SKM-1 (cell line): ENCODE data around the gene CCNL1.
A peak's percentile ranks its signal among the peaks of the same experiment; 100 is the strongest.
"Not testable (repeated sequence)": the region's sequence is repeated elsewhere in the genome, so short reads cannot be mapped to it uniquely, and the experiment has no call there.

Source experiments
- DNase-seq: peaks from one replicate; lab custom pipeline; 2025; ENCODE audit not compliant: unreplicated experiment; lab: John Stamatoyannopoulos, UW

The CCNL1 gene

DNA sequence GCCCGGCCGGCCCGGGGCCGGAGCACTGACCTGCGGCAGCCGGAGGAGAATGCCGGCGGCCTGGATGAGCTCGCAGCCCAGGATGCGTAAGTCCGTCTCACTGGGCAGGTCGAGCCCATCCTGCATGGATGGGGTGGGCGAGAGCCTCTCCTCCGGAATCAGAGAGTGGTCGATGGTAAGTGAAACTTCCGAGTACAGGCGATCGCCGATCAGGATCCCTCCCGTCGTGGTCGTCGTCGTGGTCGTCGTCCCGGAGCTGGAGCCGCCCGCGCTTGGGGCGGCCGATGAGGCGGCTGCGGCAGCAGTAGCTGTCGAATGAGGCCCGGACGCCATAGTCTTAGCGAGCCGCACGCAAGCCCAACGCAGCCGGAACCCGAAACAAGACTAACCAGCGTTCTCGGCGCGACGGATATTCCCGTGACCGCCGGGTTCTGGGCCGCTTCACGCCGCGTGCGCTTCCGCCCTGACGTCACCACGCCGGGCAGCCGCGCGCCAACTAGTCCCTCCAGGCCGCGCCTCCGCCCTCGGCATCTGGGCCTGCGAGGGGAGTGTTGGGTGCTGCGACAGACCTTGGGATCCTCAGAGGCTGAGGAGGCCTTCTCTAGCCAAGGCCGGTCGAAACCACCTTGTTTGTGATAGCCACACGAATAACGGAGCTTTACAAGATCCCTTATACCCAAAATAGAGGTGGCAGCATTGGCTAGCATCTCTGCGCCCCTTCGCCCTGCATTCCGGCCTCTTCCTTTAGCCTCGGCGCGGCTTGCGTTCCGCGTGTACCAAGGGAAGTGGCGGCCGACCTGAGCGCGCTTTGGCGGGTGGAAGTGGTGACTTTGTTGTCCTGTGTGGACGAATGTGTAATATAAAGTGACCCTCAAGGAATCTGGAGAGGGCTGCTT, at the start of gene CCNL1:
TSS of gene CCNL1 (minus strand) at position 386 of the 896 bp plus-strand sequence. CDS start at position 333, 53 bp downstream.
- peak; percentile 86 for DNase-seq

DNA sequence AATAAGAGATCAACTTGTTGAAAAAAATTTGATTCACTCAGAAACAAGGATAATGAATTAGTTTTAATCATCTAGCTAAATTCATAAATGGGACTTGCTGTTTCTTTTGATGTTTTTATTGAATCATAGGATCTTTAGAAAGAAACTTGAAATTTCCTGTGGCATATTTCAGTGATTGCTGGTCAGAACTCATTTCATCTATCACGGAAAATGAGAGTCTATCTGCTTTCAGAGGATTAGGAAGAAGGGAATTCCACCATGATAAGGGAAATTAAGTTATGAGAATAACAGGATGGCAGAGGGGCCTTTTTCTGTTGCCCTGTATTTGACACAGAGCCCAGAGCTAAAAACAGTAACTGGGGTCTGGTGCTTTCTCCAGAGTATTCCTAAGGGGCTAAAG, 44.9 kb upstream of the CCNL1 start:
- DNase-seq, result no peak

DNA sequence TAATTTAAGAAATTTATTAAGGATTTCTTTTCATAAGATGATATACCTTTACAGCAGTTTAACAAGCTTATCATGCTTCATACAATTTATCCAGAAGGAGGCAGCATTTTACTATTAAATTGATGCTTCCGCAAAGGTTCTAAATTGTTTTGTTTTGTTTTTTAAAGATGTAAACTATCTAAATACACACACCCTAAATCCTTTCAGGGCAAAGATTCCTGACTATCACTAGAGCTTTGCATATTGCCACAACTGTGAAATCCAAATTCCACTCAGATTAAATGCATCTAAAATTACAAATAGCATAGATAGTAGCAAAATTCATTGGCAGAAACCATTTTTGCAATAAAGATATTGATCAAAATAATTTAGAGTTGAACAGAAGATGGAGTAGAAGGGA, 44.5 kb upstream of the CCNL1 start:
- DNase-seq, result no peak

DNA sequence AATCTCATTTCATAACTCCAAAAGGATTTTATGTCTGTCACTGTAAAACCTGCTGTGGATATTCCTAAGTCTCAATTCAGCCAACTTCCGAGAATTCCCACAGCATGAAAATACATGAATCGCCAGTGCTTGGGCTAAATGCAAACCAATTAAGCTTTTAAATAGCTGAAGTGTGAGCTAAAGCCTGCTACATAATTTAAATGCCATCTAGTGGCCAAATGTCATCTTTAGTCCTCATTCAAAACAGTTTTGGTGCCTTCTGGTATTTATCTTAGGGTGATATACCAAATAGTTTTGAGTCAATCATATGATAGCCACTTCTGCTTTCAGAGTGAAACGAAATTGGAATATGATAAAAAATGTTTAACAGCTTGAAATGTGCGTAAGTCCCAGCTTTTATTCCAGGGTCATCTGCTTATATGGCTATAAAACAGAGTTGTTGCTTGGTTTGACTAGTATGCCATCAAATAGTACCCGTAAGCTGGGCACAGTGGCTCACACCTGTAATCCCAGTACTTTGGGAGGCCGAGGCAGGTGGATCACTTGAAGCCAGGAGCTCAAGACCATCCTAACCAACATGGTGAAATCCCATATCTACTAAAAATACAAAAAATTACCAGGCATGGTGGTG, 41.8 kb upstream of the CCNL1 start:
- DNase-seq, result no peak

DNA sequence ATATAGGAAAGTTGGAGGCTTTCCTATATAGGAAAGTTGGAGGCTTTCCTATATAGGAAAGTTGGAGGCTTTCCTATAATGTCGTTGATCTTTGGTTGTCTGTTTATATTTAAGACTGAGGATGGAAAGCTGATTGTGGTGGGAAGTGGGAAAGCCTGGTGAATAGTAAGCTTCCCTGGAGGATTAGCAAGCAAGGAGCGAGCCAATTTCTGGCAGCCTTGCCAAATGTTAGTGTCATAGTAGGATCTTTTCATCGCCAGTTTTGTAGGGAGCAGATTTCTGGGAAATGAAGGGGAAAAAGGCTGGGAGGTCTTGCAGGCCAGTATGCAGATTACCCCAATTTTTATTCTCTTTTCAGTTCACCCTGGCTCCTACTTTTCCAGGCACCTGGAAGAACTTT, 39.9 kb upstream of the CCNL1 start:
- no peak for DNase-seq

DNA sequence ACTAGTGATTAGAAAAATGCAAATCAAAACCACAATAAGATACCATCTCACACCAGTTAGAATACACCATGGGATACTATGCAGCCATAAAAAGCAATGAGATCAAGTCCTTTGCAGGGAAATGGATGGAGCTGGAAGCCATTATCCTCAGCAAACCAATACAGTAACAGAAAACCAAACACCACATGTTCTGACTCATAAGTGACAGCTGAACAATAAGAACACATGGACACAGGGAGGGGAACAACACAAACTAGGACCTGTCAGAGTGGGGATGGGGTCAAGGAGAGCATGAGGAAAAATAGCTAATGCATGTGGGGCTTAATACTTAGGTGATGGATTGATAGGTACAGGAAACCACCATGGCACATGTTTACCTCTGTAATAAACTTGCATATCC, 36.0 kb upstream of the CCNL1 start:
- DNase-seq, result no peak

DNA sequence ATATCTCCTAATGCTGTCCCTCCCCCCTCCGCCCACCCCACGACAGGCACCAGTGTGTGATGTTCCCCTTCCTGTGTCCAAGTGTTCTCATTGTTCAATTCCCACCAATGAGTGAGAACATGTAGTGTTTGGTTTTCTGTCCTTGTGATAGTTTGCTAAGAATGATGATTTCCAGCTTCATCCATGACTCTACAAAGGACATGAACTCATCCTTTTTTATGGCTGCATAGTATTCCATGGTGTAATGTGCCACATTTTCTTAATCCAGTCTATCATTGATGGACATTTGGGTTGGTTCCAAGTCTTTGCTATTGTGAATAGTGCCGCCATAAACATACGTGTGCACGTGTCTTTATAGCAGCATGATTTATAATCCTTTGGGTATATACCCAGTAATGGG, 31.2 kb upstream of the CCNL1 start:
- DNase-seq, result not testable (repeated sequence)

DNA sequence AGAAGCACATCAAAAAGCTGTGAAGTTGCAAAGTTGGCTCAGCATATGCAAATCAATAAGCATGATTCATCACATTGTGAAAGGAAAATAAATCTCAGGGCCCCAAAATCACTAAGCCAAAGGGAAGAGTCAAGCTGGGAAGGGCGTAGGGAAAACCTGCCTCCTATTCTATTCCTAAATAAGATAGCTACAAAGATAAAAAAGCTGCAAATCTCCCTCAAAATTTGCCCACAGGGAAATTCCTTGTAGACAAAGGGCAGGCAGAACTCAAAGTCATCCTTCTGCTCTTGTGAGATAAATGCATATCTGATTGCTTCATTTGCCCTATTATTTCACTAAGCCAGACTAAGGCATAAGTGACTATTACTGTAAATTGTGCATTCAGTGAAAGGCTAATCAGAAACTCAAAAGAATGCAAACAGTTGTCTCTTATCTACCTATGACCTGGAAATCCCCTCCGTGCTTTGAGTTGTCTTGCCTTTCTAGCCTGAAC, 30.5 kb upstream of the CCNL1 start:
- no peak for DNase-seq

DNA sequence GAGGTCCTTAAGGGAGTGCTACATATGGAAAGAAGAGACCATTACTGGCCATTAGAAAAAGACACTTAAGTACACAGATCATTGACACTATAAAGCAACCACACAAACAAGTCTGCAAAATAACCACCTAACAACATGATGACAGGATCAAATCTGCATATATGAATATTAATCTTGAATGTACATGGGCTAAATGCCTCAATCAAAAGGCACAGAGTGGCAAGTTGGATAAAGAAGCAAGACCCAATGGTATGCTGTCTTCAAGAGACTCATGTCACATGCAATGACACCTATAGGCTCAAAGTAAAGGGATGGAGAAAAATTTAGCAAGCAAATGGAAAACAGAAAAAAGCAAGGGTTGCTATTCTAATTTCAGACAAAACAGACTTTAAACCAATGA, 28.4 kb upstream of the CCNL1 start:
- no peak for DNase-seq

DNA sequence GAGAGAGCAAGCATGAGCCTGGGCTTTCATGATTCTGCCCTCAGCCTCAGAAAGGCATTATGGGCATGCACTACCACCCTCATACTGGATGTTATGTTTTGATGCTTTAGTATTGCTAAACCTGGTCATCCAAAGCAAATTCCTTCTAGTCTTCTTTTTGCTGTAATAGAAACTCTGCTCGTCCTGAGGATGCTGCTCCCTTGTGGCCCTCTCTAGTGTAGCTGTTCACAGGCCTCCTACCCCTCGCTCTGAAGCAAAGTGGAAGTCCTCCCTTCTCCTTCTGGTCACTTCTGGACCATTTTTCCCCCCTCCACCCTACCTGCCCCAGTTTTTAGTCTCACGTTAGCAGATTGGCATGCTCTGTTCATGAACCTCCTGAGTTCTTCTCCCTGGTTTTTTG, 22.9 kb upstream of the CCNL1 start:
- no peak for DNase-seq

DNA sequence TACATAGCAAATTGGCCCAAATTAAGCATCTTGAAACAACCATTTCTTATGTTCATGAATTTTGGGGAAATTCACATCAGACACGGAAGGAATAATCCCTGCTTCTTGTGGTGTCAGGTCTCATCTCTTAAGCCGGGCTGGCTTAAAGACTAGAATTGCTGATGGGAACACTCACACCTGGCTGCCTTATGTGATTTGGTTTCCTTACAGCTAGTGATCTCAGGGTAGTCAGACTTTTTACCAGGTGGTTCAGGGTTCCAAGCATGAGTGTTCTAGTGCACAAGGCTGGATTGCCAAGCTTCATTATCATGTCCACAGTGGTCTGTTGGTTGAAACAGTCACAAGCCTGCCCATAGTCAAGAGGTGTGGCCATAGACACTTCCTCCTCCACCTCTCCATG, 20.3 kb upstream of the CCNL1 start:
- no peak for DNase-seq

DNA sequence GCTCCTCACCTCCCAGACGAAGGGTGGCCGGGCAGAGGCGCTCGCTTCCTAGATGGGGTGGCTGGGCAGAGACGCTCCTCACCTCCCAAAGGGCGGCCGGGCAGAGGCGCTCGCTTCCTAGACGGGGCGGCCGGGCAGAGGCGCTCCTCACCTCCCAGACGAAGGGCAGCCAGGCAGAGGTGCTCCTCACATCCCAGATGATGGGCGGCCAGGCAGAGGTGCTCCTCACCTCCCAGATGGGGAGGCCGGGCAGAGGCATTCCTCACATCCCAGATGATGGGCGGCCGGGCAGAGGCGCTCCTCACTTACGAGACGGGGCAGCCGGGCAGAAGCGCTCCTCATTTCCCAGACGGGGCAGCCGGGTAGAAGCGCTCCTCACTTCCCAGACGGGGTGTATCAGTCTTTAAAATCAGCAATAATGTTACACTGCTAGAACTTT, 19.4 kb upstream of the CCNL1 start:
- no peak for DNase-seq

DNA sequence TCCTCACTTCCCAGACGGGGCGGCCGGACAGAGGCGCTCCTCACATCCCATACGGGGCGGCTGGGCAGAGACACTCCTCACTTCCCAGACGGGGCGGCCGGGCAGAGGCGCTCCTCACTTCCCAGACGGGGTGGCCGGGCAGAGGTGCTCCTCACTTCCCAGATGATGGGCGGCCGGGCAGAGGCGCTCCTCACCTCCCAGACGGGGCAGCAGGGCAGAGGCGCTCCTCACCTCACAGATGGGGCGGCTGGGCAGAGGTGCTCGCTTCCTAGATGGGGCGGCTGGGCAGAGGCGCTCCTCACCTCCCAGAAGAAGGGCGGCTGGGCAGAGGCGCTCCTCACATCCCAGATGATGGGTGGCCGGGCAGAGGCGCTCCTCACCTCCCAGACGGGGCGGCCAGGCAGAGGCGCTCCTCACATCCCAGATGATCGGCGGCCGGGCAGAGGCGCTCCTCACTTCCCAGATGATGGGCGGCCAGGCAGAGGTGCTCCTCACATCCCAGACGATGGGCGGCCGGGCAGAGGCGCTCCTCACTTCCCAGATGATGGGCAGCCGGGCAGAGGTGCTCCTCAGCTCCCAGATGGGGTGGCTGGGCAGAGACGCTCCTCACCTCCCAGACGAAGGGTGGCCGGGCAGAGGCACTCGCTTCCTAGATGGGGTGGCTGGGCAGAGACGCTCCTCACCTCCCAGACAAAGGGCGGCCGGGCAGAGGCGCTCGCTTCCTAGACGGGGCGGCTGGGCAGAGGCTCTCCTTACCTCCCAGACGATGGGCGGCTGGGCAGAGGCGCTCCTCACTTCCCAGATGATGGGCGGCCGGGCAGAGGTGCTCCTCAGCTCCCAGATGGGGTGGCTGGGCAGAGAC, 18.8 kb upstream of the CCNL1 start:
- DNase-seq, result not testable (repeated sequence)

DNA sequence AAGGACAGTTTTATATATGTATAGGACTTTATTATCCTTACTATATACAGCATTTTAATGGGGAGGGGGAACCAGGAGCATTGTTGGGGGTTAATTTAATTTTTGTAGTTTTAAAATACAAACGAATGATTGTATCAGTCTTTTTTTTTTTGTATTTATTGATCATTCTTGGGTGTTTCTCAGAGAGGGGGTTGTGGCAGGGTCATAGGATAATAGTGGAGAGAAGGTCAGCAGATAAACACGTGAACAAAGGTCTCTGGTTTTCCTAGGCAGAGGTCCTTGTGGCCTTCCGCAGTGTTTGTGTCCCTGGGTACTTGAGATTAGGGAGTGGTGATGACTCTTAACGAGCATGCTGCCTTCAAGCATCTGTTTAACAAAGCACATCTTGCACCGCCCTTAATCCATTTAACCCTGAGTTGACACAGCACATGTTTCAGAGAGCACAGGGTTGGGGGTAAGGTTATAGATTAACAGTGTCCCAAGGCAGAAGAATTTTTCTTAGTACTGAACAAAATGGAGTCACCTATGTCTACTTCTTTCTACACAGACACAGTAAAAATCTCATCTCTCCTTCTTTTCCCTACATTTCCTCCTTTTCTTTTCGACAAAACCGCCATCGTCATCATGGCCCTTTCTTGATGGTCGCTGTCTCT, 18.0 kb upstream of the CCNL1 start:
- DNase-seq, result not testable (repeated sequence)

DNA sequence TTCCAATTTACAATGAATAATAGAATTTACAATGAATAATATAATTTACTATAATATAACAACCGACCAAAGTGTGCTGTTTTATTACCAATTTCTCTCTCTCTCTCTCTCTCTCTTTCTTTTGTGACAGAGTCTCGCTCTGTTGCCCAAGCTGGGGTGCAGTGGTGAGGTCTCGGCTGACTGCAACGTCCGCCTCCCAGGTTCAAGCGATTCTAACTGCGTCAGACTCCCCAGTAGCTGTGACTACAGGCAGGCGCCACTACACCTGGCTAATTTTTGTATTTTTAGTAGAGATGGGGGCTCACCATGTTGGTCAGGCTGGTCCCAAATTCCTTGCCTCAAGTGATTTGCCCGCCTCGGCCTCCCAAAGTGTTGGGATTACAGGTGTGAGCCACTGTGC, 17.0 kb upstream of the CCNL1 start:
- DNase-seq, result no peak

DNA sequence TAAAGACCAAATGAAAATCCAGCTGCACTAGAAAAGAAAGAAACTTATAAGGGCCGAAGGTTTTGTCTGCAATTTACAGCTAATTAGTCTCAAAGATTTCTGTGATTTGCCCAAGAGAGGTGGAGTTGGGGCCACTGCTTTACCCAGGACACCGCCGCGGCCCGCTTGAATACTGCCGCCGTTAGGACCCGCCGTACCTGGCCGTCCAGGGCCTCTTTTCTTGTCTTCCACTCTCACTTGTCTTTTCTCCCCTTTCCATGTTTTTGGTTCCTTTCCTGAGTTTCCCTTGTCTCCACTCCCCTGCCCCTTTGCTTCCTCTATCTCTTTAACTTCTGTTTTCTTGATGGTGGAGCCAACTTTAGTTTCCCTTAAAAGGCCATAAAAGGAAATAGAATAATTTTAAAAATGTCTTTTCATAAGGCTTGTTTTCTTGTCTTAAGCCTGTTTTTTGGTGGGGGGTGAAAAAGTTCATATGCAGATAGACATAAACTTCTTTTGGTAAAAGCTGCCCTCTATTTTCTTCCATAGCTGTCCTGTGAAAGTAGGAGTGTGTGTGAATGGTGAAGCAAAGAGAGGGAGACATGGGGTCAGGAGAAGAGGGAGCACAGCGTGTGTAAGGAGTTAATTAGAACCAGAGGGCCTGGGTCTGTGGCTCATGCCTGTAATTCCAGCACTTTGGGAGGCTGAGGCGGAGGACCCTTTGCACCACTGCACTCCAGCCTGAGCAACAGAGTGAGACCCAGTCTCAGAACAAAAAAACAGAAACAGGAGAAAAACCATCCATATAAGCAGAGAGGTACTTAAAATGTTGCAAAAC, 16.0 kb upstream of the CCNL1 start:
- DNase-seq, result no peak

DNA sequence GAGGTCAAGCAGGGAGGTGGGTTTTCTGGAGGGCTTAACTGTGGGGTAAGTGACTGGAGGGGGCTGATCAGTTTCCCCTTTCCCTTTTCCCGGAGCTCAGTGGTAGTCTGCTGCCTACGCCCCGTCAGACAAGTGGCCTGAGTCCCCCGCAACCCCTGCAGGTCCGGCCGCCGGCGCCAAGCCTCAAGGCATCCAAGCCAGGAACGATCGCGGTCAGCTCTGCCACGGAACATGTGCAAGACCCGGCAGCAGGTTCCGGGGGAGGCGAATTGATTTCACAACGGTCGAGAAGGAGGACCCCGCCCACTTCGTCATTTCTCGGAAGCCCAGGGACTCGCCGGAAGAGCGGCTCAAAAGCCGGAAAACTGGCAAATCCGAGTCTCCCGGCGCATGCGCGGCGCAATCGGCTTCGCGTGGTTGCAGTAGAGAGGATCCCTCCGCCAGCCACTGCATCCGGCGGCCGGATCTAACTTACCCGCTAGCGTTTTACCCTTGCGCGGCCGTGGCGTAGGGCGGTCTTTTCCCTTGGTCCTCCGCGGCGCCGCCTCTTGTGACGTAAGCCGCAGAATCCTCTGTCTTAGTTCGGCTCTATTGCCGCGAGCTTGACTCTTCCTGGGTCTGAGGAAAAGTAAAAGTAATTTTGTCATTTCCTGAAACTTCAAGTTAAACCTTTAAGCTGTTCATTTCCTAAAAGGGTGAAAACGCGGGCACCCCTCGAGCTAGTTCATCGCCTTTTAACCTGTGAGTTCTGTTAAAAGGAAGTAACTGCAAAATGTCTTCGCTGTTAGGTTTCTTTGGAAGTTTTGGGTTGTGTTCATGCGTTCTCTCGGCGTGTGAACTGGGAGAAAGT, 14.9 kb upstream of the CCNL1 start:
- DNase-seq, result peak; percentile 99

DNA sequence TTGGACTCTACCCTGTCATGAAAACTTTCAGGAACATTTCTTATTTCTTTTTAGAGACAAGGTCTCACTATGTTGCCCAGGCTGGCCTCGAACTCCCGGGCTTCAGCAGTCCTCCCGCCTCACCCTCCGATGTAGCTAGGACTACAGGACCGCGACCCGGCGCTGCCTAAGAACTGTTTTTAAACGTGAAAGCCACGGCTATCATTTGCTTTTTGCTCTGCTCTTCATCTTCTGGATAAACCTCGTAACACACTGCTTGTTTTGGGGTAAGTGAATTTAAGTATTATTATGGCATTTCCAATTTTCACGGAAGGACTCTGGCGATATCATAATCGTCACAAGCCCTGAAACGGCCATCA, 14.3 kb upstream of the CCNL1 start:
- no peak for DNase-seq

DNA sequence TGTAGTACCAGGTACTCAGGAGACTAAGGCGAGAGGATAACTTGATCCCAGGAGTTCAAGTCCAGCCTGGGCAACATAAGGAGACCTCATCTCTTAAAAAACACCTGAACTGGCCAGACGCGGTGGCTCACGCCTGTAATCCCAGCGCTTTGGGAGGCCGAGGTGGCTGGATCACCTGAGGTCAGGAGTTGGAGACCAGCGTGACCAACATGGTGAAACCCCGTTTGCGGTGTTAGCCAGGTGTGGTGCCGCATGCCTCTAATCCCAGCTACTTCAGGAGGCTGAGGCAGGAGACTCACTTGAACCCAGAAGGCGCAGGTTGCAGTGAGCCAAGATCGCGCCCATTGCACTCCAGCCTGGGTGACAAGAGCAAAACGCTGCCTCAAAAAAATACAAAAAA, 13.4 kb upstream of the CCNL1 start:
- DNase-seq, result not testable (repeated sequence)
